ENCODE results near the gene COPS8.

GRCh38 chr2:237091779-237092436 lies 6.2 kb downstream of the COPS8 start:
- TF ChIP-seq CTCF (IDR thresholded peaks at IDR 0.05; ENCODE audit: poor library complexity): no peak
- TF ChIP-seq EZH2phosphoT487 (IDR thresholded peaks at IDR 0.05; ENCODE audit: low read depth, severe bottlenecking, unreplicated experiment): no peak
- no peak for TF ChIP-seq EZH2 (IDR thresholded peaks at IDR 0.05; ENCODE audit: borderline replicate concordance)

All from hepatocyte (in vitro differentiated cells).